Activated T-cell treated with anti-CD3 and anti-CD28 coated beads, Interleukin-2, amount 50 U/mL, for 48 hours (primary cell): ENCODE measurements around the gene ATP2C2.
"Not testable (repeated sequence)": the region's sequence is repeated elsewhere in the genome, so short reads cannot be mapped to it uniquely, and the experiment has no call there.

ENCODE experiments used
- DNase-seq, 2 experiments: peaks; one replicate each; pipeline ENCODE4 v3.0.0-alpha.2; 2020

The ATP2C2 gene, protein sequence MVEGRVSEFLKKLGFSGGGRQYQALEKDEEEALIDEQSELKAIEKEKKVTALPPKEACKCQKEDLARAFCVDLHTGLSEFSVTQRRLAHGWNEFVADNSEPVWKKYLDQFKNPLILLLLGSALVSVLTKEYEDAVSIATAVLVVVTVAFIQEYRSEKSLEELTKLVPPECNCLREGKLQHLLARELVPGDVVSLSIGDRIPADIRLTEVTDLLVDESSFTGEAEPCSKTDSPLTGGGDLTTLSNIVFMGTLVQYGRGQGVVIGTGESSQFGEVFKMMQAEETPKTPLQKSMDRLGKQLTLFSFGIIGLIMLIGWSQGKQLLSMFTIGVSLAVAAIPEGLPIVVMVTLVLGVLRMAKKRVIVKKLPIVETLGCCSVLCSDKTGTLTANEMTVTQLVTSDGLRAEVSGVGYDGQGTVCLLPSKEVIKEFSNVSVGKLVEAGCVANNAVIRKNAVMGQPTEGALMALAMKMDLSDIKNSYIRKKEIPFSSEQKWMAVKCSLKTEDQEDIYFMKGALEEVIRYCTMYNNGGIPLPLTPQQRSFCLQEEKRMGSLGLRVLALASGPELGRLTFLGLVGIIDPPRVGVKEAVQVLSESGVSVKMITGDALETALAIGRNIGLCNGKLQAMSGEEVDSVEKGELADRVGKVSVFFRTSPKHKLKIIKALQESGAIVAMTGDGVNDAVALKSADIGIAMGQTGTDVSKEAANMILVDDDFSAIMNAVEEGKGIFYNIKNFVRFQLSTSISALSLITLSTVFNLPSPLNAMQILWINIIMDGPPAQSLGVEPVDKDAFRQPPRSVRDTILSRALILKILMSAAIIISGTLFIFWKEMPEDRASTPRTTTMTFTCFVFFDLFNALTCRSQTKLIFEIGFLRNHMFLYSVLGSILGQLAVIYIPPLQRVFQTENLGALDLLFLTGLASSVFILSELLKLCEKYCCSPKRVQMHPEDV

DNA sequence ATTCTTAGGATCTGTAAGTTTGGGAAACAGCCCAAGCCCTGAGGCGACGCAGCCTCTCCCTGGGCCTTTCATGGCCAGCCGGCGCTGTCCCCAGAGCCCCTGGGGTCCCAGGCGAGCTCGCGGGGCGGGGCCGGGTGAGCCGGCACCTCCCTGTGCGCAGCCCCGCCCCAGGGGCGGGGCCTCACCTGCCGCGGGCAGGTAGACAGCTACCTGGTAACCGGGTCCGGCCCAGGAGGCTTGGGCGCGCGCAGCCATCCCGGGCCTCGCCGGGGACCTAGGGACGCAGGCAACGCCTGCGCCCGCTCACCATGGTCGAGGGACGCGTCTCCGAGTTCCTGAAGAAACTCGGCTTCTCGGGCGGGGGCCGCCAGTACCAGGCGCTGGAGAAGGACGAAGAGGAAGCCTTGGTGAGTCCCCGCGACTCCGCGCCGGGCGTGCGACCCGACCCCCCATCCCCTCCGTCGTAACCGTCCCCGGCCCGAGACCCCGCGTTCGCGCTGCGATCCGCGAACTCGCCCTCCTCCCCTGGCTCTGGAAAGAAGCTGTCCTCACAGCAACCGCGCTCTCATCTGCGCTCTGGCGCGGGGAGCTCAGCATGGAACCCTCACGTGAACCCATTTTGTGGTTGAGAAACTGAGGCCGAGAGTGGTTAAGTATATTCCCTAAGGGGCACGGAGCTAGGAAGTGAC lies at the start of gene ATP2C2:
TSS of gene ATP2C2 (plus strand) at position 231 of the 689 bp plus-strand sequence. CDS start at position 309, 78 bp downstream.
- DNase-seq = no peak

GRCh38 chr16:84319146-84319760 lies 49.1 kb upstream of the ATP2C2 start:
- no peak for DNase-seq

DNA sequence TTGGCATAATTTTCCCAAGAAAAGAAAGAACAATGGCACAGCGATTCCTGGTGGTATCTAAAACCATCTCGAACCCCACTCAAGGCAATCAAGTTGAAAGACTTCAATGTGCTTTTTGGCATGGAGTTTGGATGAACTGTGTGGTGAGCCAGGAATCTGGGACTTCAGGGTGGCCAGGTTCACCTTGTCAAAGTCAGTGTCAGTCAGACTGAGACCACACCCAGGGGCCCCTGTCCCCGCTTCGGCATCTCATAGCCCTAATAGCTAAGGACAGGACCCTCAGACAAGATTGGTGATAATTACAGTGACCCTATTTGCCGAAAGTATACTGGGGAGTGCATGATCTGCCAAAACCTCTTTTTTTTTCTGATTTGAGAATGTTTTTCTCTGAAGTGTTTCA lies 47.8 kb upstream of the ATP2C2 start:
- no peak for DNase-seq

- no peak for DNase-seq
Measured at GRCh38 chr16:84321932-84322331, 46.4 kb upstream of the ATP2C2 start.

DNA sequence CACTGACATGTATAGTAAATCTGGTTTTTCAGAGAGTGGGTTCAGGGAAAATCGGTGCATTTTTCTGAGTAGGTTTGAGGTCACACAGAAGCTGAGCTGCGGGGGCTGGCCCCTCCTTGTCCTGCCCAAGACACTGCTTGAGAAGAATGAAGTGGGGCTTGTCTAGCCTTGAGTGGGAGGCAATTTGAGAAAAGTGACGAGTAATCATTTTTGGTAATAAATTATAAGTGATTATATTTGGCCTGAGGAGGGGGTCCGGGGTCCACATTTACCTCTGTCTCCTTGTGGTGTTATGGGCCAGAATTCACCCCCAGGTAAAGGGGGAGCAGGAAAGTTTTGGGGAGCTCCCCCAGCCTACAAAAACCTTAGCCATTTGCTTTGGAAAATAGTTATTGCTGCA lies 45.6 kb upstream of the ATP2C2 start:
- DNase-seq = no peak

DNA sequence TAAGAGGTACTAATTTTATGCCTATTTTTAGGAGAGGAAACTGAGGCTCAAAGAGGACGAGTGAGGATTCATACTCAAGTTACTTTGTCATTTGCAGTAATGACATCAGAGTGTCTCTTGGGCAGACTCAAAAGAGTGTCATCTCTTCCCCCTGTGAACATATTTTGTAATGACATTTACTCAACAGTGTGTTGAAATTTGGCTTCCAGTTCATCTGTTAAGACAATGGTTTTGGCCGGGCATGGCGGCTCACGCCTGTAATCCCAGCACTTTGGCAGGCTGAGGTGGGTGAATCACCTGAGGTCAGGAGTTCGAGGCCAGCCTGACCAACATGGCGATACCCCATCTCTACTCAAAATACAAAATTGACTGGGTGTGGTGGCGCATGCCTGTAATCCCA lies 44.7 kb upstream of the ATP2C2 start:
- no peak for DNase-seq

DNA sequence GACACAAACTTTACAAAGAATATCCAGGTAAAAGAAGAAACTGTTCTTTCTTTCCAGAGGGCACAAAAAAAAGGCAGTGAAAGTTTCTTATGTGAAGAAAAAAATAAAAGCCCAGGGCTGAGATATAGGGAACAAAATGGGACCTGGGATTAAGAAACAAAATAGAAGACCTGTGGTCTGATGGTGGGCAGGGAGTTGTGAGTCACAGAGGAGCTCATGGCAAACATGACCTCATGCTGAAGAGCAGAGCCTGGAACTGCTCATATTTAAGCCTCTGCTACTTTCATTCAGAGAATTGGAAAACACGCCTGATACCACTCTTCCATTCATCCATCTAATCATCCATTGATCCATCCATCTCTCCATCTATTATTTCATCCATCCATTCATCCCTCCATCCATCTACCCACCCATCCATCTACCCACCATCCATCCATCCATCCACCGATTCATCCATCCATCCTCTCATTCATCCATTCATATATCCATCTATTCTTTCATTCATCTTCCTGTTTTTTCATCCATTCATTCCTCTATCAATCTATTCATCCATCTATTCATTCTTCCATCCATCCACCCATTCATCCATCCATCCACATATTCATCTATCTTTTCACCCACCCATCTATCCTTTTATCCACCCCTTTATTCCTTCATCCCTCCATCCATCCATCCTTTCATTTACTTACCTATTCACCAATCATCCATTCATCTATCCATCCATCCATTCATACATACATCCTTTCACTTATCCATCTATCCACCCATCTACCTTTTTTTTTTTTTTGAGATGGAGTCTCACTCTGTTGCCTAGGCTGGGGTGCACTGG lies 43.7 kb upstream of the ATP2C2 start:
- DNase-seq = no peak

DNA sequence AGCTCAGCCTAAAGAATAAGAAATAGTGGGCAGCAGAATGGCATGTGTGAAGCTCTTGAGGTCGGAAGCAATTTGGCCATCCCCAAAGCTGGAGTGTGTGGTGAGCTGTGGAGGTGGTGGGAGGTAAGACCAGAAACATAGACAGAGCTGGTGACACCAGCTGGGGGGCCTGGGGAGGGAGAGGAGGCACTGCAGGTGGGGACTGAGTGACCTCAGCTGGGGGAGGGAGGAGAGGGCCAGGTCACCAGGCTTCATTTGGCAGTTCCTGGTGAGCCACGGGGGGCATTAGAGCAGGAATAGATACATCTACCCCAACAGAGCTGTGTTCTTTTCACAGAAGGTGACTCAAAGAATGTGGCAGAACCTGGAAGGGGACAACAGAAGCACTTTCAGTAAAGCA lies 41.8 kb upstream of the ATP2C2 start:
- DNase-seq = no peak

DNA sequence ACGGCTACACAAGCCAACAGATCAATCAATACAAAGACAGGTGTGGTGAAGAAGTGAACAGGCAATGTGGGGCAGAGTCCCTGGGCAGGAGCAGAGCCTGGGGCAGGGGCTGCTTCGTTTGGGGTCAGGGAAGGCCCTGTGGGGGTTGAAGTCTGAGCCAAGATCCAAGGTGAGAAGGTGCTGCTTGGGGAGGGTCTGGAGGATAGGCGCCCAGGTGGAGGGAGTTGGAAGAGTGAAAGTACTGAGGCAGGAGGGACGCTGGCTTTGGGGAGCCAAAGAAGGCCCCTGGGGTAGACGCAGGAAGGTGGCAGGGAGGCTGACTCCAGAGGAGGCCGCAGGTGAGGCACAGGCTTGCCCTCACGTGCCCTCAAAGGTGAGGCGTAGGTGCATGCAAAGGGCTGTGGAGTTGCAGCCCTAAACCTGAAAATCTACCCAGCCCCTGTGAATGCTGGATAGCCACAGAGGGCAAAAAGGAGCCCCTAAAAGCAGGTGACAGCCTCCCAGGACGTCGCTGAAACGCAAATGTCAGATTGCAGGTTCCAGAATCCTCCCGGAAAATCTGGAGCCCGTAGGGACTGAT lies 40.3 kb upstream of the ATP2C2 start:
- DNase-seq = no peak

- no peak for DNase-seq
Measured at GRCh38 chr16:84329016-84329415, 39.3 kb upstream of the ATP2C2 start.

DNA sequence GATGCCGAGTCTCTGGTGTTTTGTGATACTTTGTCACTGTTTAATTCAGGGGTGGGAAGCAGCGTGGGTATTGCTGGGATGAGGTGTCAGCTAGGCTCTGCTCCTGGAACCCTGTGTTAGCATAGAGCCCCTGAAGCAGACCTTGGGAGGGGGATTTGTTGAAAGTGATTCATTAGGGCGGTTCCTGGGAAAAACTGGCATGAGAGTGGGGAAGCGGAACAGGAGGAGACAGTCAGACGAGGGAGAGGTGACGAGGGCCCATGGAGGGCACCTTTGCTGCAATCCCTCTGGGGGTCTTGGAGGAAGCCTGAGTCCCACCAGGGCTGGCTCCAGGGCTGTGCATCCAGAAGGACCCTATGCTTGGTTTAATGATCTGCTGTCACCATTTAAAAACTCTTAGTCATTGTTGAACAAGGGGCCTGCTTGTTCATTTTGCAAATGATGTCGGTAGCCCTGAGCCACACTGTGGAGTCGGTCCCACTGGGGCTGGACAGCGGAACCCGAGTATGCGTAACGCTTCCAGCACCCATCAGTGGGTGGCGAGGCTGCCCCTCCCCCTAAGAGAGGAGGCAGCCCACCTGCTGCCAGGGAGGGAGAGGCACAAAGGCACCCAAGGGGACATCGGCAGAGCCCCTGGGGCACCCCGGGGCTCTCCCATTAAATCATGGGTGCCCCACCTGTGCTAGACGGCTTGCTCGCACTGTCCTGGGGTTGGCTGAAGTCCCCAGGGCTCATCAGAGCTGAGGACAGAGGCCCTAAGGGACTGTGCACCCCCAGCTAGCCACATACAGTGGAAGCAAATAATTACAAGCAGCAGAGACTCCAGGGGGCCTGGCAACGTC lies 38.3 kb upstream of the ATP2C2 start:
- no peak for DNase-seq

- DNase-seq = no peak
Measured at GRCh38 chr16:84330685-84331050, 37.7 kb upstream of the ATP2C2 start.

GRCh38 chr16:84331998-84332780 lies 36.1 kb upstream of the ATP2C2 start:
- DNase-seq = no peak

DNA sequence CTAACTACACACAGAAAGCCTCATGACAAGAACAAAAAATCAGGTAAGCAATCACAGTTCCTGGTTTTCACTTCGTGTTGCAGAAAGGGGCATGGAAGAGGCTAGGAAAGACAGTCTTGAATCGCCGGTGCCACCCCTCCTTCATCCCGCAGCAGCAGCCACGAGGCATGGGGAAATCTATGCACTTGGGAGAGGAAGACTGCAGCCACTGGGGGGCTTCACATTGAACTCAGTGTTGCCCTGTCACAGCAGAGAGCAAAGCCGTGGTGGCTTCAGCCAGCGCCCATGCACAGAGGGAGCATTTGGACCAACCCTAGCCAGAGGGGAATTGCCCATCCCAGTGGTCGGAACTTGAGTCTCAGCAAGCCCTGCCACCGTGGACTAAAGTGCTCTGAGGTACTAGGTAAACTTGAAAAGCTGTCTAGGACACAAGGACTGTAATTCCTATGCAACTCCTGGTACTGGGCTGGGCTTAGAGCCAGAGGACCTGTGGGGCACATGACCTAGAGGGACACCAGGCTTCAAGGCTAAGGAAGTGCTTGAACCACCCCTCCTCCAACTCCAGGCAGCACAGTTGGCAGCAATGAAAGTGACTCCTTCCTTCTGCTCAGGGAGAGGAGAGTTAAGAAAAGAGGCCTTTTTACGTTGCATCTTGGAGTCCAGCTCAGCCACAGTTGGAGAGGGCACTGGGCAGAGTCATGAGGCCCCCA lies 35.2 kb upstream of the ATP2C2 start:
- DNase-seq = no peak

- DNase-seq = no peak
Measured at GRCh38 chr16:84334058-84334457, 34.3 kb upstream of the ATP2C2 start.

GRCh38 chr16:84334482-84334881 lies 33.9 kb upstream of the ATP2C2 start:
- no peak for DNase-seq

DNA sequence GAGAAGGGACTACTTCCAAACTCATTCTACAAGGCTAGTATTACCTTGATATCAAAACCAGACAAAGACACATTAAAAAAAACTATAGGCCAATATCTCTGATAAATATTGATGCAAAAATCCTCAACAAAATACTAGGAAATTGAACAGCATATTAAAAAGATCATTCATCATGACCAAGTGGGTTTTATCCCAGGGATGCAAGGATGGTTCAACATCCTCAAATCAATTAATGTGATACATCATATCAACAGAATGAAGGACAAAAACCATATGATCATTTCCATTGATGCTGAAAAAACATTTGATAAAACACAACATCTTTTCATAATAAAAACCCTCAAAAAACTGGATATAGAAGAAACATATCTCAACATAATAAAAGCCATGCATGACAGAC lies 31.1 kb upstream of the ATP2C2 start:
- DNase-seq = not testable (repeated sequence)

GRCh38 chr16:84339311-84339710 lies 29.0 kb upstream of the ATP2C2 start:
- no peak for DNase-seq

DNA sequence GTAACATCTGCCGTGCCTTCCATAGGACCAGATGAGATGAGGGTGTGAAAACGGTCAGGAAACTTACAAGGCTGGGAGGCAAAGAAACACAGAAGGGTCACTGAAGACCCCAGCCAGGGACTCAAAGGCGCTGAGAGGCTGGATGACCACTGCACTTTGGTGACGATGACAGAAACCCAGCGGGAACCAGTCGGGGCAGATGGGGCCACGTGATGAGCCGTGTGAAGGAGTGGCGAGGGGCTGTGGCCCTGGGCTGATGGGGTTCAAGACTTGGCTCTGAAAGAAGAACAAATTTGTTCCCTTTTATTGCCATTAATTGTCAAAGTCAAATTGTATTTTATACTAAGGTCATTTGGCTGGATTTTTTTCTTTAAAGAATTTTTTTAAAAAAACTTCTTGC lies 28.6 kb upstream of the ATP2C2 start:
- DNase-seq = no peak
